ENCODE measurements around the gene NEK10.

GRCh38 chr3:27279123-27279522 is 90.1 kb downstream of the NEK10 start:
- TF ChIP-seq POLR2AphosphoS5 (IDR thresholded peaks at IDR 0.05): no peak
- no peak for TF ChIP-seq POLR2A (IDR thresholded peaks at IDR 0.05; ENCODE audit: low read depth)
- TF ChIP-seq CTCF (IDR thresholded peaks at IDR 0.05): peak; percentile 40 to 42 (median 42)
- no peak for TF ChIP-seq EP300 (IDR thresholded peaks at IDR 0.05)
